T-cell (primary cell): Measurements from ENCODE around the gene EPHB4. TPM values are rescaled to one million over a fixed set of nuclear protein-coding genes. Genes with fewer than 3 reads are reported as not detected.

ENCODE experiments used
- ATAC-seq, 4 experiments: fragments of 200-7000 bp in 3 of 4; fragments of 150-1000 bp in 1 of 4; cut with Tn5 transposase; replicated peaks in 1 of 4; 1 replicate in 3 of 4; 2 replicates in 1 of 4; pipeline ENCODE4 v1.10.0; 2021; ENCODE audit warnings: moderate library complexity in 3 of 4, mild to moderate bottlenecking in 2 of 4, moderate number of reproducible peaks in 1 of 4
- CTCF ChIA-PET, 2 donors: fragments of 300-600 bp; sonication (Branson Sonifier 250); formaldehyde crosslinking; loops; one replicate each; lab custom pipeline; 2022; ENCODE audit warnings: antibody characterized with exemption in 2 of 2; lab: Charles Lee
- POLR2A ChIA-PET, 2 donors: fragments of 300-600 bp; sonication (Branson Sonifier 250); formaldehyde crosslinking; loops; one replicate each; lab custom pipeline; 2022; ENCODE audit warnings: antibody characterized with exemption in 2 of 2; lab: Charles Lee
- DNase-seq, 35 experiments: peaks; one replicate each; pipeline versions ENCODE4 v3.0.0 to v3.0.0-alpha.2; 2013 to 2023
- H3K27ac ChIP-seq: one replicate; pipeline ENCODE4 v1.5.1; 2013; ENCODE audit warnings: low read length
- H3K27me3 ChIP-seq, 2 experiments: replicated peaks in 1 of 2; 1 replicate in 1 of 2; 2 replicates in 1 of 2; pipeline versions ENCODE4 v1.6.1 to v1.7.0; 2013; ENCODE audit warnings: low read length in 1 of 2, mixed read lengths in 1 of 2; ENCODE audit not compliant: control insufficient read depth in 2 of 2, insufficient read depth in 2 of 2; ENCODE audit errors: extremely low read depth in 1 of 2
- H3K36me3 ChIP-seq, 2 donors: 1 replicate in 1 of 2; 2 replicates in 1 of 2; pipeline versions ENCODE4 v1.6.1 to v1.7.0; 2013; ENCODE audit warnings: low read length in 1 of 2; ENCODE audit not compliant: control insufficient read depth in 2 of 2, insufficient read depth in 1 of 2; ENCODE audit errors: extremely low read depth in 1 of 2
- H3K4me1 ChIP-seq, 2 experiments: 1 replicate in 1 of 2; 2 replicates in 1 of 2; pipeline versions ENCODE4 v1.6.1 to v1.7.0; 2013; ENCODE audit warnings: low read length in 2 of 2, mixed read lengths in 1 of 2; ENCODE audit not compliant: insufficient read depth in 2 of 2, control insufficient read depth in 1 of 2; ENCODE audit errors: extremely low read depth in 1 of 2
- H3K4me3 ChIP-seq, 2 donors: 1 replicate in 1 of 2; 2 replicates in 1 of 2; pipeline versions ENCODE4 v1.5.1 to v1.7.0; 2013; ENCODE audit warnings: mild to moderate bottlenecking in 2 of 2, low read length in 1 of 2, moderate library complexity in 1 of 2; ENCODE audit not compliant: control insufficient read depth in 1 of 2; ENCODE audit errors: extremely low read depth in 1 of 2
- H3K9me3 ChIP-seq: 2 replicates; pipeline ENCODE4 v1.7.0; 2013
- H3K27ac Mint-ChIP-seq, 2 donors: one replicate each; pipeline ENCODE4 v1.8.0; 2020 to 2021; ENCODE audit warnings: mild to moderate bottlenecking in 2 of 2, mixed read lengths in 2 of 2
- H3K27me3 Mint-ChIP-seq, 2 donors: one replicate each; pipeline ENCODE4 v1.8.0; 2021 to 2022; ENCODE audit warnings: mixed read lengths in 2 of 2
- H3K36me3 Mint-ChIP-seq: one replicate; pipeline ENCODE4 v1.8.0; 2021; ENCODE audit warnings: mixed read lengths
- H3K4me1 Mint-ChIP-seq, 3 donors: one replicate each; pipeline ENCODE4 v1.8.0; 2020 to 2022; ENCODE audit warnings: mixed read lengths in 3 of 3, mild to moderate bottlenecking in 1 of 3
- H3K4me3 Mint-ChIP-seq, 3 donors: one replicate each; pipeline ENCODE4 v1.8.0; 2020 to 2022; ENCODE audit warnings: mild to moderate bottlenecking in 3 of 3, mixed read lengths in 3 of 3, moderate library complexity in 3 of 3
- H3K9me3 Mint-ChIP-seq, 3 donors: one replicate each; pipeline ENCODE4 v1.8.0; 2020 to 2022; ENCODE audit warnings: mixed read lengths in 3 of 3
- WGBS: methylation state at CpG from one replicate; pipeline ENCODE4 v1.1.5; 2013; ENCODE audit warnings: missing lambda C conversion rate; ENCODE audit not compliant: insufficient coverage; 5-methylcytosine and 5-hydroxymethylcytosine counted together
- total RNA-seq, 35 experiments: library from RNA in 6 of 35; stranded (reverse) in 6 of 35; fragments of 120-200 nt in 1 of 35; gene quantifications; one replicate each; pipeline versions ENCODE4 v1.2.1 to v1.2.4 and lab custom pipeline; 2013 to 2026

EPHB4 gene
- total RNA-seq, 5 donors from 2014 or later (not counting 1 experiment from before 2014, with no cell fraction given) = 7.8 to 12.7 (median 9.5) TPM

DNA sequence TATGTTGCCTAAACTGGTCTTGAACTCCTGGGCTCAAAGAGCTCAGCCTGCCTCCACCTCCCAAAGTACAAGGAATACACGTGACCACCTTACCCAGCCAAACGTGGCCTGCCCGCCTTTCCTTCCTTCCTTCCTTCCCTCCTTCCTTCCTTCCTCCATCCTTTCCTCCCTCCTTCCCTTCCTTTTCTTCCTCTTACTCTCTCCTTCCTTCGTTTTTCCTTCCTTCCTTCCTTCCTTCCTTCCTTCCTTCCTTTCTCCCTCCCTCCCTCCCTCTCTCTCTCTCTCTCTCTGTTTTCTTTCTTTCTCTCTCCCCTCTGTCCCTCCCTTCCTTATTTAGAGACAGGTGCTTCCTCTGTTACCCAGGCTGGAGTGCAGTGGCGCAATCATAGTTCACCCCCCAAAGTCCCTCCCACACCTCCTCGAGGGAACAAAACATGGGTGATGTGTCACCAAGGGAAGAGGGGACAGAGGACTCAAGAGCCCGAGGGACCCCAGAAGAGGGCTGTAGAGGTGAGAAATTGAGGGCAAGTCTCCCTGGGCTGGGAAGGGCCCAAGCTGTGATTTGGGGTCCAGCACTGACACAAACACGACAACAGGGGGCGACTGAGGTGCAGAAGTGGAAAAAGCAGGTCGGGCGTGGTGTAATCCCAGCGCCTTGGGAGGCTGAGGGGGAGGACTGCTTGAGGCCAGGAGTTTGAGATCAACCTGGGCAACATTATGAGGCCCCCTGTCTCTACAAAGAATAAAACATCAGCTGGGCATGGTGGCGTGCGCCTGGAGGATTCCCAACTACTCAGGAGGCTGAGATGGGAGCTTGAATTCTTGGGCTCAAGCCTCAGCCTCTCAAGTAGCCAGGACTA, 28.1 kb downstream of the EPHB4 start:
- H3K27me3 ChIP-seq = peaks cover 0 to 47% of the 10 kb centered on the region in 2 experiments
- H3K4me3 ChIP-seq = no peak overlapping the region
- H3K4me1 ChIP-seq = peaks cover 0 to 8% of the 10 kb centered on the region in 2 experiments
- WGBS = 18% methylated on average over 7 of the region's 14 CpGs
- ChIA-PET POLR2A (interaction anchor here (0.5 to 0.6 kb wide), 2 partner anchors 53 to 76 kb away, joined by 5 to 7 read pairs; partner anchors contain the start of genes SLC12A9 (in 1 of the 2) and SRRT (in 1 of the 2)), CTCF (interaction anchor here in 1 of 2 donors (0.8 kb wide), 1 partner anchor 53 kb away, joined by 9 read pairs; the partner anchor contains the start of gene SLC12A9)
- ATAC-seq (peak; percentile 54 to 69 (median 60)), DNase-seq (peak in 30 of 35 experiments; percentile 7 to 65 (median 32))
- H3K36me3 Mint-ChIP-seq = no peaks in the 10 kb centered on the region
- peaks cover 0 to 8% (median 0%) of the 10 kb centered on the region in 3 donors for H3K4me1 Mint-ChIP-seq
- no peaks in the 10 kb centered on the region for H3K9me3 Mint-ChIP-seq
- H3K27ac ChIP-seq = no peak overlapping the region
- no peak overlapping the region for H3K4me3 Mint-ChIP-seq
- H3K27ac Mint-ChIP-seq = no peak overlapping the region
- no peaks in the 10 kb centered on the region for H3K9me3 ChIP-seq
- H3K36me3 ChIP-seq = no peaks in the 10 kb centered on the region
- peaks cover 4 to 13% of the 10 kb centered on the region in 2 donors for H3K27me3 Mint-ChIP-seq

DNA sequence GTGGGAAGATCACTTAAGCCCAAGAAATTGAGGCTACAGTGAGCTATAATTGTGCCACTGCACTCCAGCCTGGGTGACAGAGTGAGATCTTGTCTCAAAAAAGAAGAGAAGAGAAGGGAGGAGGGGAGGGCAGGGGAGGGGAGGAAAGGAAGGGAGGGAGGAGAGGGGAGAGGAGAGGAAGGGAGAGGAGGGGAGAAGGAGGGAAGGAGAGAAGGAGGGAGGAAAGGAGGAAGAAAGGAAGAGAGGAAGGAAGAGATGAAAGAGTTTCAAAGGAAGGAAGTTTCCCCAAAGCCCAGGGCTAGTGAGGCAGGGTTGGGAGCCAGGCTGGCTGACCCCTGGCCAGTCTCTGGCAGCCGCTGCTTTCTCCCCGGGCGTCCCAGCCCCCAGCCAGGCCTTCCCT, 32.6 kb downstream of the EPHB4 start:
- H3K4me1 Mint-ChIP-seq = peaks cover 0 to 2% (median 0%) of the 10 kb centered on the region in 3 donors
- DNase-seq = no peak
- POLR2A ChIA-PET = no interaction called here
- CTCF ChIA-PET = no interaction called here
- Histone ChIP-seq H3K4me1 (no peaks in the 10 kb centered on the region), H3K9me3 (no peaks in the 10 kb centered on the region), H3K36me3 (no peaks in the 10 kb centered on the region), H3K27ac (no peak overlapping the region), H3K4me3 (no peak overlapping the region), H3K27me3 (peaks cover 0 to 41% of the 10 kb centered on the region in 2 experiments)
- peaks cover 15 to 23% of the 10 kb centered on the region in 2 donors for H3K27me3 Mint-ChIP-seq
- ATAC-seq = no peak
- no peaks in the 10 kb centered on the region for H3K36me3 Mint-ChIP-seq
- 42% methylated on average over 3 of the region's 3 CpGs for WGBS
- H3K4me3 Mint-ChIP-seq = no peak overlapping the region
- no peak overlapping the region for H3K27ac Mint-ChIP-seq
- H3K9me3 Mint-ChIP-seq = no peaks in the 10 kb centered on the region

GRCh38 chr7:100793806-100794660, 33.3 kb downstream of the EPHB4 start:
- Mint-ChIP-seq H3K36me3 (no peaks in the 10 kb centered on the region), H3K4me3 (no peak overlapping the region), H3K4me1 (no peaks in the 10 kb centered on the region), H3K9me3 (no peaks in the 10 kb centered on the region), H3K27ac (no peak overlapping the region), H3K27me3 (peaks cover 15 to 25% of the 10 kb centered on the region in 2 donors)
- Histone ChIP-seq H3K4me3 (no peak overlapping the region), H3K27ac (no peak overlapping the region), H3K9me3 (no peaks in the 10 kb centered on the region), H3K4me1 (no peaks in the 10 kb centered on the region), H3K27me3 (peaks cover 0 to 39% of the 10 kb centered on the region in 2 experiments), H3K36me3 (no peaks in the 10 kb centered on the region)
- ChIA-PET POLR2A (no interaction called here), CTCF (no interaction called here)
- WGBS = 79% methylated on average over 14 of the region's 18 CpGs
- DNase-seq (no peak), ATAC-seq (no peak)

DNA sequence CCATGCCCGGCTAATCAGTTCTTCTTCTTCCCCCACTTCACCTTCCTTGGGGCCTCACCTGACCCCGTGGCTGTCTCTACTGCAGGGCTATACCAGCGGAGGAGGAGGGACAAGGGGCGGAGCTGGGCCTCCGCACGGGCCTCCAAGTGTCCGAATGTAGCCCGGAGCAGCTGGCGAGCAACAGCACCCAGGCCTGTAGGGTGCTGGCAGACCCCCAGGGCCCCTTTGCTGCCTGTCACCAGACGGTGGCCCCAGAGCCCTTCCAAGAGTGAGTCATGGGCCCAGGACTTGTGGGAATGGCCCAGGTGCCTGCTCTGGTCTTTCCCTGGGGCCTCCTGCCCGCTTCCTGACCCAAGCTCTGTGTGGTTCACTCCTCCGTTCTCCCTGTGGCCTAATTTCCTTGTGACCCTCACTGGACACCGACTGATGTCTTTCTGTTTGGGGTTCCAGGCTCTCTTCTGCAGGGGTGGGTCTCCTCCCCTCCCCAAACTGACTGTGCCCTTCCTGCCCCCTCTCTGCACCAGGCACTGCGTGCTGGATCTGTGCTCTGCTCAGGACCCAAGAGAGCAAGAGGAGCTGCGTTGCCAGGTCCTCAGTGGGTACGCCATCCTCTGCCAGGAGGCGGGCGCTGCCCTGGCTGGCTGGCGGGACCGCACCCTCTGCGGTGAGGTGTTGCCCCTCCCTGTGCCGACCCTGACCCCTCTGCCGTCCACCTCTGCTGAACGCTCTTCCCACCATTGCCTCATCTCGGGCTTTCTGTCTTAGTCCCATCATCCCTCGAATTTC, 35.2 kb downstream of the EPHB4 start:
- Histone ChIP-seq H3K27me3 (peaks cover 0 to 40% of the 10 kb centered on the region in 2 experiments), H3K4me3 (no peak overlapping the region), H3K27ac (no peak overlapping the region), H3K9me3 (no peaks in the 10 kb centered on the region), H3K36me3 (no peaks in the 10 kb centered on the region), H3K4me1 (no peaks in the 10 kb centered on the region)
- DNase-seq (no peak), ATAC-seq (no peak)
- H3K36me3 Mint-ChIP-seq = no peaks in the 10 kb centered on the region
- no peaks in the 10 kb centered on the region for H3K4me1 Mint-ChIP-seq
- 83% methylated on average over 20 of the region's 26 CpGs for WGBS
- H3K27ac Mint-ChIP-seq = no peak overlapping the region
- peaks cover 18 to 33% of the 10 kb centered on the region in 2 donors for H3K27me3 Mint-ChIP-seq
- H3K4me3 Mint-ChIP-seq = no peak overlapping the region
- no peaks in the 10 kb centered on the region for H3K9me3 Mint-ChIP-seq
- POLR2A ChIA-PET = no interaction called here
- CTCF ChIA-PET = no interaction called here

DNA sequence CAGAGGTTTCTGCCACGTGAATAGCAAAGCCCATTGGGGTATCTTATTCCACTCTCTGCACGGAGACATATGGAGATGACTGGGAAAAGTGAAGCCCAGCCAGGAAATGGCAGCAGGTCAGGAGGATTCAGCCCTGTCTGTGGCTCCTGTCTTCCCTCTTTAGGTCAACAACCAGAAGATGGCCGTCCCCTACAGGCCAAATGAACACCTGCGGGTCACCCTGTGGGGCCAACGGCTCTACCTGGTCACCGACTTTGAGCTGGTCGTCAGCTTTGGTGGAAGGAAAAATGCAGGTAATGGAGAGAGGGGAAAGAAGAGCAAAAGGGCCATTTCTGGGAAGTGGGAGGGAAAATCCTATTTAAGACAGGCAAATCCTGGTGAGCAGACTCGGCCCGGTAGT, 38.3 kb downstream of the EPHB4 start:
- Histone ChIP-seq H3K4me1 (no peaks in the 10 kb centered on the region), H3K27ac (no peak overlapping the region), H3K9me3 (no peaks in the 10 kb centered on the region), H3K4me3 (no peak overlapping the region), H3K27me3 (peaks cover 0 to 56% of the 10 kb centered on the region in 2 experiments), H3K36me3 (no peaks in the 10 kb centered on the region)
- no peak overlapping the region for H3K27ac Mint-ChIP-seq
- 67% methylated on average over 7 of the region's 9 CpGs for whole genome bisulfite sequencing
- H3K36me3 Mint-ChIP-seq = no peaks in the 10 kb centered on the region
- ChIA-PET POLR2A (no interaction called here), CTCF (interaction anchor here in 1 of 2 donors (0.7 kb wide), 1 partner anchor 129 kb away, joined by 3 read pairs; no protein-coding TSS in a partner anchor)
- peaks cover 27 to 45% of the 10 kb centered on the region in 2 donors for H3K27me3 Mint-ChIP-seq
- DNase-seq = no peak
- peaks cover 0 to 2% (median 0%) of the 10 kb centered on the region in 3 donors for H3K4me1 Mint-ChIP-seq
- ATAC-seq = no peak
- H3K4me3 Mint-ChIP-seq = no peak overlapping the region
- H3K9me3 Mint-ChIP-seq = no peaks in the 10 kb centered on the region
